RWPE2 (cell line): ENCODE measurements around the gene PRKAA1.

Source experiments
- ATAC-seq: fragments of 200-7000 bp; cut with Tn5 transposase; 3 replicates; pipeline ENCODE4 v1.9.1; 2021; ENCODE audit warnings: low read depth
- DNase-seq: peaks from one replicate; pipeline ENCODE4 v3.0.0-alpha.2; 2020; ENCODE audit warnings: low spot score
- H3K27ac ChIP-seq: fragments of 450-650 bp; 2 replicates; pipeline ENCODE4 v1.5.1; 2017; ENCODE audit warnings: mild to moderate bottlenecking; ENCODE audit not compliant: poor library complexity, severe bottlenecking
- H3K27me3 ChIP-seq: fragments of 250-450 bp; sonication (Bioruptor Pico); 2 replicates; pipeline ENCODE4 v1.5.1; 2021; ENCODE audit warnings: mild to moderate bottlenecking, moderate library complexity; ENCODE audit not compliant: insufficient read depth, poor library complexity, severe bottlenecking
- H3K36me3 ChIP-seq: fragments of 250-450 bp; sonication (Bioruptor Pico); 2 replicates; pipeline ENCODE4 v1.5.1; 2020; ENCODE audit warnings: low read depth, mild to moderate bottlenecking, moderate library complexity
- H3K4me1 ChIP-seq: fragments of 250-450 bp; sonication (Bioruptor Pico); 2 replicates; pipeline ENCODE4 v1.5.1; 2021; ENCODE audit warnings: mild to moderate bottlenecking, moderate library complexity; ENCODE audit not compliant: insufficient read depth, poor library complexity, severe bottlenecking
- H3K4me3 ChIP-seq: fragments of 250-450 bp; sonication (Bioruptor Pico); 2 replicates; pipeline ENCODE4 v1.5.1; 2021; ENCODE audit warnings: mild to moderate bottlenecking, moderate library complexity; ENCODE audit not compliant: severe bottlenecking
- H3K9me3 ChIP-seq: fragments of 250-450 bp; sonication (Bioruptor Pico); 2 replicates; pipeline ENCODE4 v1.5.1; 2021; ENCODE audit warnings: mild to moderate bottlenecking, moderate library complexity; ENCODE audit not compliant: severe bottlenecking
- CTCF ChIP-seq: fragments of 450-650 bp; IDR thresholded peaks from one replicate; pipeline ENCODE4 v1.5.1; 2017; ENCODE audit warnings: mild to moderate bottlenecking, moderate library complexity; ENCODE audit not compliant: poor library complexity, severe bottlenecking

The PRKAA1 gene

GRCh38 chr5:40842351-40842750 lies 44.2 kb upstream of the PRKAA1 start:
- H3K4me3 ChIP-seq, result peak overlapping the region; percentile 32
- peak; percentile 90 for ATAC-seq
- H3K27ac ChIP-seq, result peak overlapping the region; percentile 56

GRCh38 chr5:40841068-40841805 lies 43.1 kb upstream of the PRKAA1 start, which contains the start of gene CARD6:
CARD6 (plus strand) TSS chr5:40841367; CDS start chr5:40841383, 16 bp downstream.
- peak; percentile 40 for TF ChIP-seq CTCF
- H3K36me3 ChIP-seq, result no peaks in the 10 kb centered on the region
- DNase-seq (no peak), ATAC-seq (peak; percentile 37)
- H3K27ac ChIP-seq, result peak within 1 kb of the TSS; percentile 56
- no peaks in the 10 kb centered on the region for H3K9me3 ChIP-seq
- peaks cover 16% of the 10 kb centered on the region for H3K4me1 ChIP-seq
- no peaks in the 10 kb centered on the region for H3K27me3 ChIP-seq
- peak within 1 kb of the TSS; percentile 32 for H3K4me3 ChIP-seq

More at GRCh38 chr5:40842351-40842750, 44.2 kb upstream of the PRKAA1 start:
- DNase-seq, result no peak
- H3K36me3 ChIP-seq, result no peaks in the 10 kb centered on the region
- H3K9me3 ChIP-seq, result no peaks in the 10 kb centered on the region
- H3K27me3 ChIP-seq, result no peaks in the 10 kb centered on the region
- TF ChIP-seq CTCF, result no peak
- H3K4me1 ChIP-seq, result peaks cover 13% of the 10 kb centered on the region

DNA sequence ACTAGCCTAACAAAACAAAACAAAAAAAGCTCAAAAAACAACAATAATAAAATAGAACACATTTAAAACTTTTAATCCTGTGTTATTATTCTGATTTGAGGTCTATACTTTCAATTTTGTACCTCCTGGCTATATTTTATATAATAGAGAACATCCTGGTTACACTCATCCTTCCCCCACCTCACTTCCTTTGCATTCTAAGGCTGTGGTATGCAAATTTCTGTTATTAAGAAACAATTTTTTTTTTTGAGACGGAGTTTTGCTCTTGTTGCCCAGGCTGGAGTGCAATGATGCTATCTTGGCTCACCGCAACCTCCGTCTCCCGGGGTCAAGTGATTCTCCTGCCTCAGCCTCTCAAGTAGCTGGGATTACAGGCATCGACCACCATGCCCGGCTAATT lies 39.9 kb upstream of the PRKAA1 start:
- H3K36me3 ChIP-seq, result peaks cover 18% of the 10 kb centered on the region
- H3K4me1 ChIP-seq, result peaks cover 22% of the 10 kb centered on the region
- TF ChIP-seq CTCF, result no peak
- no peaks in the 10 kb centered on the region for H3K9me3 ChIP-seq
- ATAC-seq (no peak), DNase-seq (no peak)
- H3K4me3 ChIP-seq, result no peak overlapping the region
- no peak overlapping the region for H3K27ac ChIP-seq
- H3K27me3 ChIP-seq, result no peaks in the 10 kb centered on the region

DNA sequence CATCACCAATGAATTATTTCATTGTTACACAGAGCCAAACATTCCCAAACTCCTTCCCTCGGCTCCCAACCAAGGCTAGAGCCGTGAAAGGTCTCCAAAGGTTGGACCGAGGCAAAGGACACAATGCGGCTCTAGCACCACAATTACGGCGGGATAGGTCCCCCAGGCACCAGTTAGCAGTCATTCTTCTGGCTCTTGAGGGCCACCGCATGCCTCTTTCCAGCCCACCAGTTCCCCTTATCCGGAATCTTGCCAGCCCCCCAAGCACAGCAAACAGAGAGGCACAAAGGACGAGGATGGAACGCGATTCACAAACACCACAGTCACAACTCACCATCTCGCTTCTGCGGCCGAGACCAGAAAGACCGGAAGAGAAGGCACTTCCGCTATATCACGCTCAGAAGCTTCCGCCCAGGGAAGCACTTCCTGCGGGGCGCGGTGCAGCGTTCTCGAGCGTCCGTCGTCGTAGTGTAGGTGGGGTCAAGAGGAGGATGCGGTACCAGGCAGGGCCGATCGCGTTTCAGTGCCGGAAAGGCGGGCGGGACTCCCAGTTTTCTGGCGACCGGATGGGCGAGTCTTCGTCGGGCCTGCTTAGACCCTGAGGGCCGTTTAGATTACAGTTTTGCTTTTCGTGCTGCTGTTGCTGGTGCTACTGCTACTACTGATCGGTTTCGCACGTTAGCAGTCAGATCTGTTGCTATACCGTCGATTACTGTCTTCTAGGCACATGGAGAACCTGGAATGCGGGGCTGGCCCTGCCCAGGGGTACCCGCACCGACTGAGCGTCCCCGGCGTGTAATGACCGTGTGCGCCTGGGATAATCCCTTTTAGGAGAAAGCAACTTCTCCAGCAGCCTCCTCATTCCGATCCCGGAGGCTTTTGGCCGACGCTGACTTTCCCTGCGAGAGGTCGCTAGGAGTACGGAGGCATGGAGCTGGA lies 36.9 kb upstream of the PRKAA1 start, which contains the start of gene RPL37:
Gene RPL37 (minus strand): TSS at position 374 of the 939 bp plus-strand sequence. CDS start 37 bp downstream, at position 337.
- no peak for TF ChIP-seq CTCF
- DNase-seq (peak; percentile 99), ATAC-seq (peak; percentile 96)
- peak within 1 kb of the TSS; percentile 83 for H3K4me3 ChIP-seq
- H3K27me3 ChIP-seq, result no peaks in the 10 kb centered on the region
- peak within 1 kb of the TSS; percentile 84 for H3K27ac ChIP-seq
- peaks cover 47% of the 10 kb centered on the region for H3K36me3 ChIP-seq
- no peaks in the 10 kb centered on the region for H3K9me3 ChIP-seq
- peaks cover 20% of the 10 kb centered on the region for H3K4me1 ChIP-seq
